ENCODE measurements around the gene EHD2. TPM values are rescaled to one million over a fixed set of nuclear protein-coding genes. Genes with fewer than 3 reads are reported as not detected.
"Not testable (repeated sequence)": the region's sequence is repeated elsewhere in the genome, so short reads cannot be mapped to it uniquely, and the experiment has no call there.

Gene EHD2
- under 1 TPM; 0.27 to 0.41 TPM for total RNA-seq

GRCh38 chr19:47713046-47714021, at the start of gene EHD2:
Gene EHD2 (plus strand): TSS chr19:47713422. CDS start chr19:47716613, 3,191 bp downstream.
- DNase-seq = peak; percentile 47
- Mint-ChIP-seq H3K4me1 (ENCODE audit: low read depth) (peaks cover 7% of the 10 kb centered on the region), H3K4me3 (peak within 1 kb of the TSS; percentile 31), H3K36me3 (ENCODE audit: low read depth) (no peaks in the 10 kb centered on the region), H3K9me3 (no peaks in the 10 kb centered on the region), H3K27me3 (ENCODE audit: low read depth) (peaks cover 35% of the 10 kb centered on the region), H3K27ac (no peak within 1 kb of the TSS)
- CTCF ChIA-PET = interaction anchor here (0.5 to 7.6 kb wide), 27 partner anchors 10 to 1615 kb away, joined by 3 to 103 read pairs (median 5); partner anchors contain the start of genes DHX34 and NOP53
- intact Hi-C loops (cut with micrococcal nuclease) = loop anchor here (1.0 kb wide), 2 partner anchors 30 to 75 kb away; no protein-coding TSS in a partner anchor

- Mint-ChIP-seq H3K27me3 (ENCODE audit: low read depth) (no peaks in the 10 kb centered on the region), H3K36me3 (ENCODE audit: low read depth) (no peaks in the 10 kb centered on the region), H3K27ac (no peak overlapping the region), H3K4me3 (no peak overlapping the region), H3K9me3 (no peaks in the 10 kb centered on the region), H3K4me1 (ENCODE audit: low read depth) (peaks cover 11% of the 10 kb centered on the region)
- intact Hi-C loops (cut with micrococcal nuclease) = no loop called here
- CTCF ChIA-PET = interaction anchor here (1.0 kb wide), 1 partner anchor 227 kb away, joined by 3 read pairs; no protein-coding TSS in a partner anchor
- no peak for DNase-seq
These were observed 49.7 kb upstream of the EHD2 start for GRCh38 chr19:47663435-47663910.

- intact Hi-C loops (cut with micrococcal nuclease) = no loop called here
- no peak overlapping the region for H3K4me3 Mint-ChIP-seq
- H3K27ac Mint-ChIP-seq = no peak overlapping the region
- peaks cover 11% of the 10 kb centered on the region for H3K4me1 Mint-ChIP-seq (ENCODE audit: low read depth)
- no peaks in the 10 kb centered on the region for H3K27me3 Mint-ChIP-seq (ENCODE audit: low read depth)
- H3K9me3 Mint-ChIP-seq = no peaks in the 10 kb centered on the region
- no peaks in the 10 kb centered on the region for H3K36me3 Mint-ChIP-seq (ENCODE audit: low read depth)
- DNase-seq = no peak
- CTCF ChIA-PET = no interaction called here
These were observed 49.1 kb upstream of the EHD2 start for GRCh38 chr19:47663911-47664771.

- H3K9me3 Mint-ChIP-seq; H3K27me3 Mint-ChIP-seq (ENCODE audit: low read depth); H3K4me3 Mint-ChIP-seq; H3K36me3 Mint-ChIP-seq (ENCODE audit: low read depth); DNase-seq; intact Hi-C loops (cut with micrococcal nuclease); H3K4me1 Mint-ChIP-seq (ENCODE audit: low read depth); H3K27ac Mint-ChIP-seq: not testable (repeated sequence)
- CTCF ChIA-PET = interaction anchor here (0.6 kb wide), 1 partner anchor 72 kb away, joined by 3 read pairs; no protein-coding TSS in a partner anchor
These were observed 44.7 kb upstream of the EHD2 start for GRCh38 chr19:47668556-47668955.

- CTCF ChIA-PET = no interaction called here
These were observed 42.5 kb upstream of the EHD2 start for GRCh38 chr19:47670736-47671135.

GRCh38 chr19:47671499-47671898, 41.7 kb upstream of the EHD2 start:
- Mint-ChIP-seq H3K27me3 (ENCODE audit: low read depth) (no peaks in the 10 kb centered on the region), H3K9me3 (no peaks in the 10 kb centered on the region), H3K36me3 (ENCODE audit: low read depth) (peaks cover 4% of the 10 kb centered on the region), H3K4me1 (ENCODE audit: low read depth) (peaks cover 4% of the 10 kb centered on the region), H3K27ac (no peak overlapping the region), H3K4me3 (no peak overlapping the region)
- CTCF ChIA-PET = no interaction called here
- intact Hi-C loops (cut with micrococcal nuclease) = no loop called here
- DNase-seq = no peak

More at GRCh38 chr19:47670736-47671135, 42.5 kb upstream of the EHD2 start:
- Mint-ChIP-seq H3K27ac (no peak overlapping the region), H3K36me3 (ENCODE audit: low read depth) (peaks cover 4% of the 10 kb centered on the region), H3K27me3 (ENCODE audit: low read depth) (no peaks in the 10 kb centered on the region), H3K4me1 (ENCODE audit: low read depth) (peaks cover 6% of the 10 kb centered on the region), H3K9me3 (no peaks in the 10 kb centered on the region), H3K4me3 (no peak overlapping the region)
- no peak for DNase-seq
- intact Hi-C loops (cut with micrococcal nuclease) = no loop called here

- intact Hi-C loops (cut with micrococcal nuclease) = no loop called here
- no peaks in the 10 kb centered on the region for H3K27me3 Mint-ChIP-seq (ENCODE audit: low read depth)
- H3K9me3 Mint-ChIP-seq = no peaks in the 10 kb centered on the region
- no peaks in the 10 kb centered on the region for H3K4me1 Mint-ChIP-seq (ENCODE audit: low read depth)
- no peak for DNase-seq
- CTCF ChIA-PET = no interaction called here
- no peak overlapping the region for H3K4me3 Mint-ChIP-seq
- no peak overlapping the region for H3K27ac Mint-ChIP-seq
- peaks cover 6% of the 10 kb centered on the region for H3K36me3 Mint-ChIP-seq (ENCODE audit: low read depth)
These were observed 39.8 kb upstream of the EHD2 start for GRCh38 chr19:47673426-47673825.

- no peak overlapping the region for H3K27ac Mint-ChIP-seq
- no peak overlapping the region for H3K4me3 Mint-ChIP-seq
- peaks cover 6% of the 10 kb centered on the region for H3K36me3 Mint-ChIP-seq (ENCODE audit: low read depth)
- H3K9me3 Mint-ChIP-seq = no peaks in the 10 kb centered on the region
- intact Hi-C loops (cut with micrococcal nuclease) = no loop called here
- CTCF ChIA-PET = interaction anchor here (0.6 kb wide), 1 partner anchor 427 kb away, joined by 3 read pairs; no protein-coding TSS in a partner anchor
- H3K4me1 Mint-ChIP-seq (ENCODE audit: low read depth) = no peaks in the 10 kb centered on the region
- no peak for DNase-seq
- H3K27me3 Mint-ChIP-seq (ENCODE audit: low read depth) = no peaks in the 10 kb centered on the region
These were observed 38.7 kb upstream of the EHD2 start for GRCh38 chr19:47674548-47674947.

- no peaks in the 10 kb centered on the region for H3K4me1 Mint-ChIP-seq (ENCODE audit: low read depth)
- intact Hi-C loops (cut with micrococcal nuclease) = no loop called here
These were observed 38.0 kb upstream of the EHD2 start for GRCh38 chr19:47675271-47675670.

GRCh38 chr19:47675859-47676258, 37.4 kb upstream of the EHD2 start:
- no peaks in the 10 kb centered on the region for H3K9me3 Mint-ChIP-seq
- H3K27ac Mint-ChIP-seq = no peak overlapping the region
- H3K27me3 Mint-ChIP-seq (ENCODE audit: low read depth) = no peaks in the 10 kb centered on the region
- intact Hi-C loops (cut with micrococcal nuclease) = no loop called here
- no peaks in the 10 kb centered on the region for H3K4me1 Mint-ChIP-seq (ENCODE audit: low read depth)
- CTCF ChIA-PET = no interaction called here
- DNase-seq = no peak
- H3K36me3 Mint-ChIP-seq (ENCODE audit: low read depth) = peaks cover 6% of the 10 kb centered on the region
- H3K4me3 Mint-ChIP-seq = no peak overlapping the region

More at GRCh38 chr19:47675271-47675670, 38.0 kb upstream of the EHD2 start:
- no peak for DNase-seq
- CTCF ChIA-PET = no interaction called here
- H3K9me3 Mint-ChIP-seq = no peaks in the 10 kb centered on the region
- no peaks in the 10 kb centered on the region for H3K27me3 Mint-ChIP-seq (ENCODE audit: low read depth)
- no peak overlapping the region for H3K27ac Mint-ChIP-seq
- no peak overlapping the region for H3K4me3 Mint-ChIP-seq
- peaks cover 6% of the 10 kb centered on the region for H3K36me3 Mint-ChIP-seq (ENCODE audit: low read depth)

- no peak for DNase-seq
- CTCF ChIA-PET = no interaction called here
- Mint-ChIP-seq H3K9me3 (no peaks in the 10 kb centered on the region), H3K4me3 (no peak overlapping the region), H3K36me3 (ENCODE audit: low read depth) (peaks cover 10% of the 10 kb centered on the region), H3K4me1 (ENCODE audit: low read depth) (no peaks in the 10 kb centered on the region), H3K27ac (no peak overlapping the region), H3K27me3 (ENCODE audit: low read depth) (no peaks in the 10 kb centered on the region)
- intact Hi-C loops (cut with micrococcal nuclease) = no loop called here
These were observed 36.4 kb upstream of the EHD2 start for GRCh38 chr19:47676811-47677210.

GRCh38 chr19:47679251-47679900, 33.8 kb upstream of the EHD2 start:
- H3K36me3 Mint-ChIP-seq (ENCODE audit: low read depth) = peaks cover 11% of the 10 kb centered on the region

More at GRCh38 chr19:47679251-47679900, 33.8 kb upstream of the EHD2 start:
- Mint-ChIP-seq H3K9me3 (no peaks in the 10 kb centered on the region), H3K27ac (no peak overlapping the region), H3K4me3 (no peak overlapping the region), H3K4me1 (ENCODE audit: low read depth) (no peaks in the 10 kb centered on the region), H3K27me3 (ENCODE audit: low read depth) (no peaks in the 10 kb centered on the region)
- CTCF ChIA-PET = interaction anchor here (0.7 kb wide), 1 partner anchor 244 kb away, joined by 7 read pairs; no protein-coding TSS in a partner anchor
- DNase-seq = no peak
- intact Hi-C loops (cut with micrococcal nuclease) = no loop called here
